HG03442 (cell line): ENCODE results near the gene ATP5F1E.

Experiments
- ATAC-seq: cut with Tn5 transposase; IDR thresholded peaks from one replicate; pipeline ENCODE4 v1.9.1; 2021; ENCODE audit warnings: mild to moderate bottlenecking, moderate library complexity; ENCODE audit not compliant: unreplicated experiment

ATP5F1E gene

DNA sequence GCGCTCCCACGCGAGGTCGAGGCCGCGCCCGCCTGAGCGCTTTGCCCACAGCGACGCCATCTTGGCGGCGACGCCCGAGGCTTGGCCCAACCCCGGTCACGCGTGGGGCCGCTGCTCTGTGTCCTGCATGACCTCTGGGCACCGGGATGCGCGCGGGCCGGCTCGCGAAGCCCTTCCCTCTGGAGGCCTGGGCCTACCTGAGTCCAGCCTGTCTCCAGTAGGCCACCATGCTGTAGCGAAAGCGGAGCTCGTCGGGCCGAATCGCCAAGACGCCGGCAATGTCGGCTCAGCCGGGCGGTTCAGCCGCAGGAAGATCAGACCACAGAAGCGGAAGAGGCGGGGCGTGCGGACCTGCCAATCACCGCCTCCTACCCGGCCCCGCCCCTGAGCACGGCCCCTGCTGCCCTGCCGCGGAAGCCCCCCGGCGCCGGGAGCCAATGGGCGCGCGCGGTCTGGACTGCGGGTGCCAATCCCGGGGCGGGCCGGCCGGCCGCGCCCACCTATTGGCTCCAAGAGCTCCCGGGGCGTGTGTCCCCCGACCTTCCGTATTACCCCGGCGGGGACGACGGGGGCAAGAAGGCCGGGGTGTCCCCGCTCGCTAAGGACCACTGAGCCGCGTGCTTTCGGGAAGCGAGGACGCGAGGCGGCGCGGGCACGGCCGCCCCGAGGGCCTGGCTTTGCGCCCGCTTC lies at the start of gene ATP5F1E:
Gene ATP5F1E (minus strand): TSS at position 313 of the 690 bp plus-strand sequence. CDS start 84 bp downstream, at position 229.
- ATAC-seq: peak; percentile 86

DNA sequence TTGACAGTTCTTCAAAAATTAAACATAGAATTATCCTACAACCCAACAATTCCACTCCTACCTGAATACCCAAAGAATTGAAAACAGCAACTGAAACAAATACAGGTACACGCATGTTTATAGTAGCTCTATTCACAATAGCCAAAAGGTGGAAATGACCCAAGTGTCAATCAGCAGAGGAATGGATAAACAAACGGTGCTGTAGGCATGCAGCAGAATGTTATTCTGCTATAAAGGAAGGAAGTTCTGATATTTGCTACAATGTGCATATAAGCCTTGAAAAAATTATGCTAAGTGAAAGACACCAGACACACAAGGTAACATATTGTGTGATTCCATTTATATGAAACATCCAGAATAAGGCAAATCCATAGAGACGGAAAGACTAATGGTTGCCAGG lies 48.9 kb upstream of the ATP5F1E start:
- ATAC-seq: no peak

DNA sequence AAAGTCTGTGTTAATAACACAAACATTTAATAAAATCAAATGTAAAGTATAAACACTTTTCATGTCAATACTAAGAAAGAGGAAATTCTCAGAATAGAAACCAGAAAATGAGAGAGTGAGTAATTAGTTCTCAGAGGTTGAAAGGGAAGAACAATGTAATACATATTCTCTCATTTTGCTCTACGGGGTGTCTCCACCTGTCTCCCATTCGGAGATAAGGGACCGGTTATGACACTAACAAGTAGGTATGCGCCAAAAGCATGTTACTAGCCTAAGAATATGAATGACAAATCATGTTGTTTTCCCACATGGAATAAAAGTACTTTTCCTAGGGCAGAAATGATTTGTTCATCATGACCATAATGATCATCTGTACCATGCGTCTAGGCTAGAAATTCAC lies 46.1 kb upstream of the ATP5F1E start:
- no peak for ATAC-seq

DNA sequence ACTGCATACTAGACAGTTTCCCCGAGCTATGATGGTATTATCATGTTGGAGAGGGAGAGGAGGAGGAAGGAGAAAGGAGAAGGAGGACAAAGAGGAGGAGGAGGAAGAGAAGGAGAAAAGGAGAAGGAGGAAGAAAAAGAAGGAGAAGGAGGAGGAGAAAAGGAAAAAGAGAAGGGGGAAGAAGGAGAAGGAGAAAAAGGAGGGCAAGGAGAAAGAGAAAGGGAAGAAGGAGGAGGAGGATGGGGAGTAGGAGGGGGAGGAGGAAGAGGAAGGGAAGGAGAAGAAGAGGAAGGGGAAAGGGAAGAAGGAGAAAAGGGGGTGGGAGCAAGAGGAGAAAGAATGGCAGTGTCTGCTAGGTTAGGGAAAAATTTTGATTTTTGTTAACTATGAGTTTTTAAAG lies 45.6 kb upstream of the ATP5F1E start:
- ATAC-seq: no peak

DNA sequence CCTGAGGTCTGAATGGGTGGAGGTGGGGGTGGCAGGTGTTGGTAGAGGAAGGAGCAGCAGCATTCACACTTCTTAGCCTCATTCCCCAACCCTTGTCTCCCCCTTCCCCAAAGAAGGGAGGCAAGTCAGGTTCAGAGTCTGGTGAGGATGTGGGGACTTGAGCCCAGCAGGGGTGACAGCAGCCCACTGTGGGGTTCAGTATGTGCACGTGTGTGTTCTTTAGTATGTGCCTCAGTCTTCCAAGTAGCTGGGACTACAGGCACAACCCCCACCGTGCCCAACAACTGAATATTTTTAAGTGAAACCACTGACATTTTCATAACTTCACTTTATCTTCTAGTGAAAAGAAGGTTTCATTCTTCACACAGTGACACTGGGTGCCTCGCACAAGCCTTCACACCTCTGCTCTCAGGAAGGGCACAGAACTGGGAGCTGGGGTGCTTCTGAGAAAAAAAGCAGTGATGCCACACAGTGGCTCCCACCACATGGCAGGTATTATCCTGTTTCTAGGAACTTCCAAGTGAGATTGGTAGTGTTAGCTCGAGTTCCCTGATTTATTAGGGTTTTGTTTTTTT lies 43.9 kb upstream of the ATP5F1E start:
- no peak for ATAC-seq

DNA sequence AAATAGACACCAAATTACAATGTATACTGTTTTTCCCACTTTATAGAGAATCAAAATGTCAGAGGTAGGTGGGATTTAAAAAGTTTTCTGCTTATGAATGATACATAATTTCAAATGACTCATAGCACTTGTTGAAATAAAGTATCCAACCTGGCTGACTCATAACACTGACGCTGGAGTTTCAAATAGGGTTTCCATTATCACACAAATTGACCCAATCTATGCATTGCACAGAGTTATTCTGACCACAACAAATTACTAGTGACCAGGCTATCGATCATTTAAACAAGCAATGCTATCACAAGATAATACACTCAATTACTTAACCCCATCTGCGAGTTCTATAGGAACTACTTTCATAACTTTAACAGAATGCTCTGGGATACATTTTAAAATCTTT lies 42.3 kb upstream of the ATP5F1E start:
- ATAC-seq: no peak

DNA sequence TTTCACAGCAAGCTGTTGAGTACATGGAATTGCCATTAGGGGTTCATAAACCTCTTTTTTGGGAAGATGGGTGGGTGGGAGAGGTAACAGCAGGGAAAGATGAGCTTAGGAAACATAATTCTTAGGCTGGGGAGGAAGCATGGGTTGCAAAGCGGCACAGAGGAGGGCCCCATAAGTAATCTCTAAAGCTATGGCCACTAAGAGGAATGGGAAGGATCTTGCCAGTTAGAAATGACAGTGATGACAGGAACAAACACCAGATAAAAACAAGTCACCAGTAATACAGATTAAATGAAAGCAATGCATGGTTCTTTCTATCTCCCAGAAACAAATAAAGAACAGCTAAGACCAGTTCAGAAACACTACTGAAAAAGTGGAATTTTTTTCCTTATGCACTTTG lies 41.4 kb upstream of the ATP5F1E start:
- no peak for ATAC-seq

DNA sequence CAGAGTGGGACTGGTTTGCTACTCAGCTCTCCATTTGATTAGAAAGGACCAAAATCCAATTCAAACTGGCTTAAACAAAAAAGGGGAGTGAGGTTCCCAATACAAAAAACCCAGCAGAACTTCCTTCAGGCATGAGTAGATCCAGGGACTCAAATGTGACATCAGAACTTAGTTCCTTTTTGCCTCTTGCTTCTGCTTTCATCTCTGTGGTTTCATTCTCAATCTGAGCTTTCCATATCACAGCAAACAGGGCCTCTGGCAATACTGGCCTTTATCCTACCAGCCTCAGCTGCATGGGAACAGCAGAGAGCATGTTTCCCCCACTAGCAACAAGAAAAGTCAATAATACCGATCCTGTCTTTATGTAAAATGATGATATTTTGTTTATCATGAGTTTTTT lies 39.1 kb upstream of the ATP5F1E start:
- no peak for ATAC-seq

DNA sequence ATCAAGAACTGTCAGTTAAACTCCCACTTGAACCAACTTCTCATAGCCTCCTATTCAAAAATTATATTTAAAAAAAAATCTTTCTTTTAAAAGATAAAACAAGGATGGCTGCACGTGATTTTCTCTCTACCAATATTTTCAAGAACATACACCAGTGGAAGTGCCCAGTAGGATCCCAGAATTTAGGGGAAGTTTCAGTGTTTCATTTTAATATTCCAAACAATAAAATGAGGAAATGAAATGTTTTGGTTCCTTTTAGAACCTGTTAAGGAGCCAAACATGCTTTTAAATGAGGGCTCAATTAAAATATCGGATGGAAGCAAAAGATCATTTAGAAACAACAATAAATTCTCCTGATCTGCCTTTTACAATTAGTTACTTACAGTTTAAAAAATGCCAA lies 36.9 kb upstream of the ATP5F1E start:
- no peak for ATAC-seq

DNA sequence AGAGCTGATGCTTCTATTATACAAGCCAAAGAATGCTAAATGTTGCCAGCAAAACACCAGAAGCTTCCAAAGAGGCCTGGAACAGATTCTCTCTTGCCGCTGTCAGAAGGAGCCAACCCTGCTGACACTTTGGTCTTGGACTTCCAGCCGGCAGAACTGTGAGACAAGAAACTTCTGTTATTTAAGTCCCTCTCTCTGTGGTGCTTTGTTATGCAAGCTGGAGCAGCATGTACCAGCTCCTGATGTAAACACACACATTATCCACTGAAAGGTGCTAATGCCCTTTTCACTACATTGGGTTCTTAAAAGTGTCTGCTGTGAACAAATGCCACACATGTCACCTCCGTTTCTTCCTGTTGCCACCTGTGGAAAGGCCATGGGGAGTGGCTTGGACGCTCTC lies 36.4 kb upstream of the ATP5F1E start:
- ATAC-seq: no peak

DNA sequence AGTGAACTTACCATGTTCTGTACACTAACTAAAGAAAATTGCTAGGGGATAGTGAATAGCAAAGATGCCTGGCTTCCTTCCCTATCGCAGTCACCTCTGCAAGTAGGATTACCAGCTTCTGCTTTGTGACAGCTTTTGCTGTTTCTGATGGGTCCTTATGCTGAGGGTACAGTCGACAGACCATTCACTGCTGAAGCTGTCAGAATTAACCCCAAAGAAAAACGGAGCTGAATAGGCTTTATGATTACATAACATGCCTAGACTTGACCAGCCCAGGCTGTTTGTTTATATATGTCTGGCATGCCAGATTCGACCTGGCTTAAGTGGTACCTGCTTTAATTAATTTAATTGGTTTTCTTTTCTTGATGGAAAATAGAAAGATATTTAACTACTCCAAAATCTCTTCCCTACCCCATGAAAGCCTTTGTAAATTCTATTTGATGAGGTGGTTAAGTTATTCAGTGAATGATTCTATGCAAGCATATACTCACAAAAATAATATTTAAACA lies 32.1 kb upstream of the ATP5F1E start:
- no peak for ATAC-seq

DNA sequence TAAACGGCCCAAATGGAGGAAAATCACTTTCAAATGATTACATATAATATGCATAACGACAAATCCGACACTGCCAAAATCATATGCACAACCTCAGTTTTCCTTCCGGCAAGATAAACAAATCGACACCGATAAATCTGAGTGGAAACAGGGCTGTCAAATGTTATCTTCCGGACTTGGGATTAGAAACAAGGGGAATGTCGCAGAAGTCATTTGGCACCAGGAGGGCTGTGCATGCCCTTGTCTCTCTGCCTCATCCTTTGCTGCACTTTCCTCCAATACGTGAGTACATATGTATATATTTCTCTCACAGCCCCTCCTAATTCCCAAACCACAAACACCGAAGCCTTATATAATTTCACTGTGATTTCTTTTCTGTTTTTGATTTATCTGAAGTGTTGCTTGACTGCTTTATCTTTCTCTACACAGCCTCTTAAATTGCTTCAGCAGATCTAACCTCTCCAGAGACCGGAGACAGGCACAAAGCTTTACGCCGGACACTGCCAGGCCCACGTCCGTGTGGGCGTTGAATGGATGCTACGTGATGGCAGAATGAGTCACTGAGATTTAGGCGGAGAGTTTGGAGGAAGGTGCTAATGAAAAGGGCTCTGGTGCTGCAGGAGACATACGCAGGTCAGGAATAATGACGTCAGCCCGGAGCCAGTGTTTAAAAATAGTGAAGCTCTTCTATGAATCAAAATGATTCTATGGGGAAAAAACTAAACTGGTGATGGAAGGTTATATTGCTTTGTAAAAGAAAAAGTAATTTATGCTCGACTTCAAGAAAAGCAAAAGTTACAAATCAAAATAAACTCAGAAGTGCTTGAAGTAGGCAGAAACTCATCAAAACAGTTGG lies 31.5 kb upstream of the ATP5F1E start:
- ATAC-seq: no peak

DNA sequence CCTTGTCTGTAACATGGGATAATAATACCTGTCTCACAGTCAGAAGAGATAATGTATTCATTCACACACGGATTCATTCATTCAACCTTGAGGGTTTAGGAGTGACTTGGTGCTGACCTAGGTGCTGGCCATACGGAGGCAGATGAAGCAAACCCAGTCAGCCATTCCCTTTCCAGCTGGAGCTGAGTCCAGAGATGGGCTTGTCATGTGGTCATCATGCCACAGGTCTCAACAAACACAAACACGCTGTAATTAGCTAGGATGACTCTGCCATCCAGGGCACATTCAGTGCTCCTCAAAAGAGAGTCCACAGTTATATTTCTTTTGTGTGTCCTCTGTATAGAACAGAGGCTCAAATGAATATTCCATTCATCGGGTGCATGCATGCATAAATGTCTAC lies 29.9 kb upstream of the ATP5F1E start:
- ATAC-seq: no peak

DNA sequence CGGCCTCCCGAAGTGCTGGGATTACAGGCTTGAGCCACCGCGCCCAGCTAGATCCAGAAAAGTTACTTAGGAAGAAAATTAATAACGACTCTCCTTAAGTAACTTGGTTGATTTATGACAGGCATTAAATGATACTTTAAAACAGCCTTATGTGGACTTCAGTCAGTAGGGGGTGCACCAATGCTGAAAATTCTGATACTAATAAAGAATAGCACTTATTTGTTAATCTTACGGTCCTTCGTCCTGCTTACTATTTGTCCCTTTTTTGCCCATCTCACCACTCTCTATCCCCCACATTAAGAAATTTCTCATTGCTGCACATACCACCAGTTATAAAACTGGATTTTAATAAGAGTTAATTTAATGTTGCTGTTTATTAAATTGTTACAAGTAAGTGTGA lies 23.2 kb upstream of the ATP5F1E start:
- no peak for ATAC-seq

DNA sequence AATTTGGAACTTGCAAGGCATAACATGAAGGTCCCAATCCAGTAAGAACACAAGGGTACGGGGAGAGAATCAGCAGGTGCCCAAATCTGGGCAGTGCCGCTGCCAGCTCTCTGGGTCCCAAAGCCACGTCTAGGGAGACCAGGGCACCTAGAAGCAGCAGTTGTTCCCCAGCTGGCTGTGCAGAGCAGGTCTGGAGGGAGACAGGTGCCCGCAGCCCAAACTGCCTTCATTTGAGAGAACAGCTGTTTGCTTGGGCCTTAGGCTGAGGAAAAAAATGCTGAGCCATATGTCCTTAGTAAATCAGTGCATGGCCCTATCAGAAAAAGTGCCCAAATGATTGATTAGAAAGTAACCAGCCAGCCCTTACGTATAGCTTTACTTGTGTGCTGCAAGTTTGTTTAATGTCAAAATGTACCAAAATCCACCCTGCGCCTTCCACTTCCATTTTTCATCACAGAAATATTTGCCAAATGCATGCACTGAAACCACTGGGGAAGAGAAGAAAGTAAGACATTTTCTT lies 19.6 kb upstream of the ATP5F1E start:
- ATAC-seq: no peak

DNA sequence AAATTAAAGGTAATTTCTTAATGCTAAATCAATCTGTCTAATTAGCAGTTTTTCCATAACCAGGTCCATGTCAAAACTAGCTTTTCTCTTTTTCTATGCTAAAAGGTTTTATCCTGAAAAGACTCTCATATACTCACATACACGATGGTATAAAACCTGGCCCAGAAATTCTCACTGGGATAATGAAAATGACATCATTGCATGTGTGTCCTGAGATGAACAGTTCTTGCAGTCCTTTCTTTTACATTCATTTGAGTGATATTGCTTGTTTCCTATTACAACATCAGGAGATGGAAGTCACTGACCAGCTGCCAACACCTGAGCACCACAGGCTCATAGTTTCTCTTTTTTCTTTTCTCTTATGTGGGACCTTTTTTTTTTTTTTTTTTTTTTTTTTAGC lies 18.3 kb upstream of the ATP5F1E start:
- ATAC-seq: no peak

DNA sequence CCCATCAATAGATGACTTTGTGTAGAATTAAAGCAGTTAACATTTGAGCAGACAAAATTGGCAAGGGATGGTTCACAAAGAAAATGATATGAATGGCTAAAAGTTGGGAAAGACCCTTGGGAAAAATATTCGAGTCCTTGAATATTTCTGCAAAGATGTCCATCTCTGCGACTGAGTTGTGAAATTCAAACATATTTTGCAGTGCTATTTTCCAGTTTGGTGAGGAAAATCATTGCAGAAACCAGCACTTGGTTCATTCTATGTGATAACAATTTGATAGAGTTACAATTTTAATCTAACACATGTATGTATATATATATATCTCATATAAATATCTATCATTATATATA lies 16.5 kb upstream of the ATP5F1E start:
- ATAC-seq: no peak

DNA sequence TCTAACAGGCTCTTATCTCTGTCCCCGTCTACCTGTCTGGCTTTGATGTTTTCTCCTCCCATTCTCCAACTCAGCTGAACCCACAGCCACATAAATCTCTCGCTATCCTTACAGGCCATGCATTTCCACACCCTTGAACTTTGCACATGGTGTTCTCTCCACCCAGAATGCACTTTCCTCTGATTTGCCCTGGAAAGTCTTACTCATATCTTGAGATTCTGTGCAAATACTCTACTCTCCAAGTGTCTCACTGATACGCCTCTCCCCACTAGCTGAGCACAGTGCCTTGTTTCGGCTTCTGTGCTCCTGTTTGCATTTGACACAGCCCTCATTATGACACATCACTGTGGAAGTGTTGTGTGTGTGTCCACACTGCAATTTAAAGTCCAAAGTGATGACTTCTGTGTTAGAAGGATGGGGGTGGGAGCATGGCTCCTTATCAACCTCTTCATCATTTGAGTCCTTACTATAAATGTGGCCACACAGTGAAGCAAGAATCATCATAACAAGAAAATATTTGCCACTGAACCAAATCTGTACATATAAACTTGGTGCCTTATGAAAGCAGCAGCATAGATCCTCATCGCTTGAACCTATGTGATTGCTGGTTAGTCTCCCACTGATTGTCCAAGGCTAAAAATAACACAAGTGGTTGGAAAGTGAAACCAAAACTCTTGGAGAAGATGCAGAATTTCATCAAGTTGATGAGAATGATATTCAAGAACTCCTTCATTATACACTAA lies 16.0 kb upstream of the ATP5F1E start:
- ATAC-seq: no peak

DNA sequence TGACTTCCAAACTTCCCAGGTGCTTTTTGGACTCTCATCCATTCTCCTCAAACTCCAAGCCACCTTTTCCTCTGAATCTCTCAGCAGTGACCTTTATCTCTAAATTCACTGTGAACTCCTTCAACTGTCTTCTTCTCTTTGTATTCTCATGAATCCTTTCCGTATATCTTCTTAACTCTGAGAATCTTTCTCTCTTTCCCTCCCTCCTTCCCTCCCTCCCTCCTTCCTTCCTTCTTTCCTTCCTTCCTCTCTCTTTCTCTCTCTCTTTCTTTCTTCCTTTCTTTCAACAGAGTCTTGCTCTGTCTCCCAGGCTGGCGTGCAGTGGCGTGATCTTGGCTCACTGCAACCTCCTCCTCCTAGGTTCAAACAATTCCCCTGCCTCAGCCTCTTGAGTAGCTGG lies 14.7 kb upstream of the ATP5F1E start:
- ATAC-seq: no peak

DNA sequence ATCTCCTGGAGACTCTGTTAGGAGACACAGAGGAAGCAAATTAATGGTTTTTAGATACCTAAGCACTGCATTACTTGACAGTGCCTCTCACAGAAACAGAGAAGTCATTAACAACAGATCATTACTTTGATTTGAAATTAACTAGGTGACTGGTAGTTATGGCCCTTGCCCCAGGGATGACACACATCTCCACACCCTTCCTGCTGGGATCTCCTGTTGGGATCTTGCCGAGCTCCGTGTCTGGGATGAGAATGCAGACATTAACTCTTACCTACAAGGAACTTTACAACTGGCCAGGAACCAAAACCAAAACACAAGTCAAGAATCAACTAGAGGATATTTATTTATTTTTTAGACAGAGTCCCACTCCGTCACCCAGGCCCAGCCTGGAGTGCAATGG lies 12.7 kb upstream of the ATP5F1E start:
- ATAC-seq: no peak

DNA sequence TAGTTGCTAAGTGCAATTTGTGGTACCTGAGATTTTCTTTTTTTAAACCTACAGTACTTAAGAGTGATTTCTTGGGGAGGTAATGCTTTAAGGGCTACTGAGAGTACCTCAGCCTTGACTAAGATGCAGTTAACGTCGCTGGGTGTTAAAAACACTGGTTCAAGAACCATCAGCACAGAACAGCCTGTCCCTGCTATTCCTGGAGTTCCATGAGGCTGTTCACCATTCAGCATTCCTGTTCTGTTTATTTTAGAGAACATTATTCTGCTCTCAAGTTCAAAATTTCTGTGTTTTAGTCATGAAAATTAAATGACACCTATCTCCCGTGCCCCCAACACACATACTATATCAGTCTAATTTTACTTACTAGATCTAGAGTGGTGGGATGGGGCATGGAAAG lies 12.2 kb upstream of the ATP5F1E start:
- no peak for ATAC-seq
